ENCODE measurements around the gene ACTR3.

The ACTR3 gene

DNA sequence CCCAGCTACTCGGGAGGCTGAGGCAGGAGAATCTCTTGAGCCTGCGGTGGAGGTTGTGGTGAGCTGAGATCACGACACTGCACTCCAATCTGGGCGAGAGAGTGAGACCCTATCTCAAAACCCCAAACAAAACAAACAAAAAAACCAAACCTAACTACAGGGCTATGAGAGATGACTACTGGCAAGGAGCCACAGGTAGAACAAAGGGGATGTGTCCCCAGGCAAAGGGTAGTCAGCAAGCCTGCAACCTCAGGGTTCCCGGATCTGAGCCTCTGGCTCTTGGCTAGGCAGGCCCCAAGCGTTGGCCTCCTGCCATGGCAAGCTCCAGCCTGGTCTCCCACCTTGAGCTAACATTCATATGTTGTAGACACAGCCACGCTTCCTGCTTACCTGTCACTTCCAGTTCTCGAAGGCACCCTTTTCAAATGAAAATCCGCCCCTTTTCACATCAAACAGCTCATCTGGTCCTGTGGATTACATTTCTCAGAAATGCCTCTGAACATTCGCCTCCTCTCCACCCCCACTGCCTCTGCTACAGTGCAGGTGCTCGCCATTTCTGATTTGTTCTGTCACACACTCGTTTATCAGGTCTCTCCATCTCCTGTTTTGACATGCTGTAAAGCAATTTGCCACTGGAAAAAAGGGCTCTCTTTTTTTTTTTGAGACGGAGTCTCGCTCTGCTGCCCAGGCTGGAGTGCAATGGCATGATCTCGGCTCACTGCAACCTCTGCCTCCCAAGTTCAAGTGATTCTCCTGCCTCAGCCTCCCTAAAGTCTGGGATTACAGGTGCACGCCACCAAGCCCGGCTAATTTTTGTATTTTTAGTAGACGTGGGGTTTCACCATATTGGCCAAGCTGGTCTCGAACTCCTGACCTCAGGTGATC is 13.1 kb upstream of the ACTR3 start:
- peak; percentile 16 to 52 for DNase-seq (ENCODE audit: low read depth in 2 of 2)

DNA sequence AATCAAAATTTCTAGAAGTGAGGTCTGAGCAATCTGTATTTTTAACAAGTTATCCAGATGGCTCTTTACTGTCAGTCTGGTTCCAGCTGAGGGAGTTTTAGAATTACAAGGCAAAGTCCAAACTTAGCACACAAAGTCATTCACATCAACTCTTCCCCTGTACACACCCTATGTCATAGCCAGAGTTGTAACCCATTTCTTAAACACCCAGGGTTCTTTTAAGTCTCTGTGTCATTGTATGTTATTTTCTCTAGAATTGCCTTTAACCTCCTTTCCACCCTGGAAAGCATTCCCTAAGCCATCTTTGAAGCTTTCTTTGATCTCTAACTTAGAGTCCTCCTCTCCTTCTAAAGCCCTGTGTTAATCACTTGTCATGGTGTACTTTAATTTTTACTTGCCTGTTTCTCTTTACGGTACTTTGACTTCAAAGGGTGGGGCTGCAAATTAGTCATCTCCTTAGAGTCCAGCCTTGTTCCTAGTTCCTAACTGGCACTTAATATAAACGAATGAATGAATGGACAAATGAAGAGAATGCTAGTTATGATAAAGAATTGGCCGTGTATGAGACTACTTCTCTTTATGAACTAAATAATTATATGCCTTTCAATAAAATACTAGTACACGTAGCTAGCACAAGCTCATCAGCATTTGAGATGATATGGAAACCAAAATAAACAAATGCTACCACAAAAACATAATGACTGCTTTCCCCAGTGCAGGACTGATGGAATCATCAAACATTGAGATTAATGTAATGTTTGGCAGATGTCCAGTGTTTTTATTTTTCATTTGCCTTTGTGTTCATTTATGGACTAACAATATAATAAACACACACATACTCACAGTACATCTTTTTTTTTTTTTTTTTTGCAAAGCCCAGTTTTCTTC is 11.9 kb upstream of the ACTR3 start:
- no peak for DNase-seq (ENCODE audit: low read depth in 2 of 2)

DNA sequence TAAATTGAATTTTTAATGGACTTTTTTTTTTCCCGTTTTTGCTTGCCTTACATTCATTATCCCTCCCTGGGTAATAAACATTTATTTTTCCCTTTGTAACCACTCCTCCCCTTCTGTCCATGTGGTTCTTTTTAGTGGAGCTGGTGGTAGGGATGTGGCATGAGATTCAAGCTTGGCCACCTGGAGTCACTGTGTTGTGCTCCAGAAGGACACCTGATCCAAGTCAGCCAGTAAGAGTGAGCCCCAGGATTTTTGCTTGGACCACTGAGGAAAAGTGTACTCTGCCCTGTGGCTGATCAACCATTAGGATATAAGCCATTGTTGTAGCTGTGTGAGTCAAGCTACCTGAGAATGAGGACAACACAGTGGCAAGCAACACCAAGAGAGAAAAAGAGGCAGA is 11.1 kb upstream of the ACTR3 start:
- no peak for DNase-seq (ENCODE audit: low read depth in 2 of 2)

DNA sequence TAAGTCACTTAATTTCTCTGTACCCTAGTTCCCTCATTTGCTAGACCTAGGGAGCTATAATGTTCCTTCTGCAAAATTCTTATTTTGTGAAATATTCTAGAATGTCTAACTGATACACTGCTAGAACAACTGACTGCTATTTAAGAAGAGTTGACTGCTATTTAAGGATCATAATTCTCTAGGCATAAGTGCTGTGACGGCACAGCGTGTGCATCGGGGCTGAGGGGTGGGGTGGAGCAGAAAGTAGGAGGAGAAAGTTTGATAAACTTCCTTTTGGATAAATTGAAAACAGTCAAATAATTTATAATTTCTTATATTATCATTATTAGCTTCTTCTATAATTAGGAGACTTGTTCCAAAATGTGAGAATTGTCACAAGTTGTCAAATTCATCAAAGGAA is 10.4 kb upstream of the ACTR3 start:
- DNase-seq (ENCODE audit: low read depth in 2 of 2): no peak

DNA sequence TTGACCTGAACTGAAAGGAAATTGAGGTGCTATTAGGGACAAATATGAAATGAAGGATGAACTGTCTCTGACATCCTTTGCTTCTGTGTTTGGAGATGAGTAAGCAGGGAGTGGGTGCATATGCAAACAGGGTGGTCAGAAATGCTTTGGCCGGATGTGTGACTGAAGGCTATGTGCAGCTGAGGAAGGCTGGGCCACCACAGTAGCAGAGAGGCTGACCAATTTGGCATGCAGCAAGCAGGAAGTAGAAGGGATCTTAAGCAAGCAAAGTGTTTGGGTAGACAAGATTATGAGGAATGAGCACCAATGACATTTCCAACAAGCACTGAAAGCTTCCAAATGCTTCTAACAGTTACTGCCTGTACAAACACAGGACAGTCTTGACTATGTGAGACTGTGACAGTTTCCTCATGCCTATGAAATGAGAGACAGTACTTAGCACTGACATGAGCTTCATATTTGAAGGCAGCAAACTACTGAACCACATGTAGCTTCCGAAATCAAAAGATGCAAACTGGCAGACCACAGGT is 3.3 kb upstream of the ACTR3 start:
- DNase-seq (ENCODE audit: low read depth in 2 of 2): no peak

DNA sequence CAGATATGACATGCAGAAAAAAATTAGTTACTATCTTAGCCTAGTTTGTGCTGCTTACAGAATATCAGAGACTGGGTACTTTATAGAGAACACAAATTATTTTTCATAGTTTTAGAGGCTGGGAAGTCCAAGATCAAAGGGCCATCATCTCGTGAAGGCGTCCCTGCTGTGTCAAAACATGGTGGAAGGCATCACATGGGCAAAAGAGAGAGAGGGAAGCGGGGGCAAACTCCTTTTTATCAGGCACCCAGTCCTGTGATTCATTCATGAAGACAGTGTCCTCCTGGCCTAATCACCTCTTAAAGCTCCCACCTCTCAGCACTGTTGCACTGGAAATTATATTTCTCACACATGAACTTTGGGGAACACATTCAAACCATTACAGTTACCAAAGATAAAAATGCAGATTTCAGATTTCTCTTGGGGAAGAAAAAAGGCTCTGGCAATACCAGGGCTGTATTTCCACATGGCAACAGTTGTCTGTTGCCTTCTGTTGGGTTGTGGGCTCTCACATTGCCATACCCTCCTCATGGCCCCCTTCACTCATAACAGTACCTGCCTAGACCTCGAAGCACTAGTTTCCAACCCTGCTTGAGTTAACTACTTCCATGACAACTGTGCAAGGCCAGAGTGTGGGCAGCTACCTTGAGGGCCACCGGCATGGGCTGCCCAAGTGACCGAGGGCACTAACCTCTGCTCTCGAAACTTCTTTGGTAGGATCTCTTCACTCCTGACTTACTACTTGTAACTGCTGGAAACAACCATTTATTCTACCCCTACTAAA is 2.7 kb upstream of the ACTR3 start:
- no peak for DNase-seq (ENCODE audit: low read depth in 2 of 2)

DNA sequence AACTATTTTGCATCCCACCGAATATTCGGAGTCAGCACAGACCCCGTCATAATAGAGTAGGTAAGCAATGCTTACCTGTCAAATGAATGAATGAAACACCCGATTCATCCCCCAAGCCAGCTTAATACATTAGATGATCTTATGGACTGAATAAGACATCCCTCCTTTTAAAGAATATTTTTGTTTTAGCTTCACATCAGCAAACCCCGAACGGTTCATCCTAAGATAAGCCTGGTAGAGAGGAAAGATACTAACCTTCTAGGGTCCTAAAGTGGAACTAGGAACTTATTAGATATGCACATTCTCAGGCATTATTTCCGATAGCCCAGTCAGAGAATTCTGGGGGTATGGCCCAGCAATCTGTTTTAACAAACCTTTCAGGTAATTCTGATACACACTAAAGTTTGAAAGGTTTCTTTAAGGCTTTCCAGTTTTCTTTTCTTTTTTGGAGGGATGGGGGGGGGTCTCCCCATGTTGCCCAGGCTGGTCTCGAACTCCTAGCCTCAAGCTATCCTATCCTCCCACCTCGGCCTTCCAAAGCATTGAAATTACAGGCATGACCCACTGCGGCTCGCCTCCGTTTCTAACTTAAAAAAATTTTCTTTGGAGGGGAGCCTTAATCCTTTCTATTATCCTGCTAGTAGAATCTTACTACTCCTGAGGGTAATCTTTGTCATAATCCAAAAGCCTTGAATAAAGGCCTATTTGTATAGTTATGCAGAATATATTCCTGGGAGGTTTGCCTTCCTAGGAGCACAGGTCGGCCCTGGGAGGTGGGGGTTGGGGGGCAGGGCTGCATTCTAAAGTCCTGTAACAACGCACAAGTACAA is 1.0 kb upstream of the ACTR3 start:
- DNase-seq (ENCODE audit: low read depth in 2 of 2): no peak

DNA sequence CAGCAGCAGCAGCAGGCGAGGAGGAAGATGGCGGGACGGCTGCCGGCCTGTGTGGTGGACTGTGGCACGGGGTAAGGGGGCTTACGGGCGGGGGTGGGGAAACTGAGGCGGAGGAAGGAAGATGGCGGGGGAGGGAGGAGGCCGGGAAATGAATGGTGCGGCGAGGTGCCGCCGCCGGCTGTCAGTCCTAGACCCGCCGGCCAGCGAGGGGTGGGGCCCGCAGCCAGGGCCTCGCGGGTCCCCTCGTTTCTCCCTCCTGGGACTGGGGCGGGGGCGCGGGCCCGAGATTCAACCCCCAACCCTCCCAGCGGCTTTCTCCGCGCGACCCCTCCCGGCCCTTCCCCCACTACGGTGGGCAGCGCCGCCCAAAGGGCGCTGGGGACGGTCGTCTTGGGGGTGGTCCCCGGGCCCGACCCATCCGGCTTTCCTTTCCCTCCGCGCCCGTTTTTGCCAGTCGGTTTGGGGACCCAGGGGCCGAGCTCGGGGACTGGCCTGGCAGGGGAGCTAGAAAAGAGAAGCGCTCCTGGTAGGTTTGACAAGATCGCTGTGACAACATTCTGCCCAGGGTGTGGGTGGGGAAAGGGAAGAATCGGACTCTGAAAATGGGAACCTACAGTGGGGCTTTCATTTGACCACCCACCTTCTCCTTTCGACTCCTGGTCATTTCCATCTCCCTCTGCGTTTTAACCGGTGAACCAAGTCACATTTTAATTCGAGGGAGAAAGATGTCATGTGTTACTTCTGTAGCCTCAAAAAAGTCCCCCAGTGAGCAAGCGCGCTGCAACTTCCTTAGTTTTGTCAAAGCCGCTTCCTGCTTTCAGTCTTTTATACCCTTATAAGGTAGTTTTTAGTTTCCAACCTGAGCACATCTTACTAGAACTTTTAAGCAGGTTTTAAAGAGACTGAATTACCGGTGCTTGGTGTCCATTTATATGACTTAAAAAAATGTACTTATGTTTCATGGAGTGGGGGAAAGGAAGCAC is 655 bp downstream of the ACTR3 start:
- DNase-seq (ENCODE audit: low read depth in 2 of 2): peak; percentile 60 to 68

DNA sequence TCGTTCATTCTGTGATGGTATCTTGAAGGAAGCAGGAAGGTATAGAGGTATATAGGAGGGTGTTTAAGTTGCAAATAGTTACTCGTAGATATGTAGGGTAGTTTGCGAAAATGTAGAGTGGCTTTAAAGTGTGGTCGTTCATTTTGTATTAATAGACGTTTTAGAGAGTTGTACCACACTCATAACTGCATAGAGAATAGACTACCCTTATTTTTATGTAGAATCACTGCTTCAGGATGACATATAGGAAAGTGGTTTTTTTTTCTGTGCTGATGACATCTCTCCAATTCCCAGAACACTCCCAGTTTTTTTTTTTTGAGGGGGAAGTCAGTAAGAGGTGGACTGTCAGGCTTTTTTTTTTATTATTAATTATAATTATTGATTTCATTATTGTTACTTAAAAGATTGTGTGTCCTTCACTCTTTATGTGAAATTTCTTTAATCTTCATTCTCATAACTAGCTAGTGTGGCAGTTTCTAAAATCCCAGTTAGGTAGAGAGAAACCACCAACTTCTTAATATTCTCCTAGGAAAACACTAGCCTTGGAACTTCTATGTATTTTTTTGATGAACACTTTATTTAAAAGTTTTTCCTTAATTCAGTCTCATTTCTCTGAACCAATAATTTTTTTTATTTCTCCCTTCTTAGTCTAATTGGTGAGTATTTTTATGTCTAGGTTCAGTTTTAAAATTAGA is 1.5 kb downstream of the ACTR3 start:
- no peak for DNase-seq (ENCODE audit: low read depth in 2 of 2)

DNA sequence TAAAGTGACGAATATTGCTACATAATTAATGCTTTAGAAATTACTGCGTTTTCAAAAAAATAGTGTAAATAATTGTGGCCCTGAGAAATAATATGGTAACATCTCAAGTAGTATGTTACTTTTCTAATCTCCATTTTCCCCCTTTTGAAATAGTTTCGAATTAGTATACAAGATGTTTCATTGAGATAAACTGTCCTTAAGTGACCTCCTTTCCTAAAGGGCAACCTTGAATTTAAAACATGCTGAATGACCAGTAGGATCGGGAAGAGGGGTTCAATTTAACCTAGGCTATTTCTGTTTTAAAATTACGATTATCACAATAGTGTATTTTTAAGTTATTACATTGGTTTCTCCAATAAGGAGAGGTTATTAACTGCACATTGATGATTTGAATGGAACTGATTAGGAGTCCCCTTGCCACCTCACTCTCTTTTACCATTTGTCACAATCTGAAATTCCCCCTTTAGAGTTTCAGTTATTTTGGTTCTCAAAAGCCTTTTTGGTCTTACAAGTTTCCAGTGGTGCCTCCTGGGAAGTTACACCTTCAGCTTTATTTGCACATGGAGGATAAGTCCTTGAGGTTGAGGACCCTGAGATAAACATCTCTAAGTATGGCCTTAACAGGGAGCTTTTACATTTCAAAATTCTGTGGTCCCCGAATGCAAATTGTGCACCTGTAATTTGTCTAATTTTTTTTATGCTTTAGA is 2.3 kb downstream of the ACTR3 start:
- no peak for DNase-seq (ENCODE audit: low read depth in 2 of 2)

DNA sequence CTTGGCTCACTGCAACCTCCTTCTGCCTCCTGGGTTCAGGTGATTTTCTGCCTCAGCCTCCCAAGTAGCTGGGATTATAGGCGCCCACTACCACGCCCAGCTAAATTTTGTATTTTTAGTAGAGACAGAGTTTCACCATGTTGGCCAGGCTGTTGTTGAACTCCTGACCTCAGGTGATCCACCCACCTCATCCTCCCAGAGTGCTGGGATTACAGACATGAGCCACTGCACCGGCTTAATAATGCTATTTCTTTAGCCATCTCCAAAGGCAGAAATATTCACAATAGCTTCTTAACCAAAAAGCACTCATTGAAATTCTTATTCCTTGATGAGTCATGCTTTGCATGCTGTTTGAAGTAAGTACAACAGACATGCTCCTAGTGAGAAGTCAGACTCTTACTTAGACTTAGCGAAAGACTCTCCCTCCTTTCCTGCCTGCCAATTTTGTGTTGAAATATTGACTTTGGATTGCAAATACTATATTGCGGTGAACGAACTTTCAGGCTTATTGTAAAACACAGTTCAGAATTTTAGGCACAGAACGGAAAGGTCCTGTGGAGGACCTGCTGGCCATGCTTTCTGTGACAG is 4.4 kb downstream of the ACTR3 start:
- no peak for DNase-seq (ENCODE audit: low read depth in 2 of 2)

DNA sequence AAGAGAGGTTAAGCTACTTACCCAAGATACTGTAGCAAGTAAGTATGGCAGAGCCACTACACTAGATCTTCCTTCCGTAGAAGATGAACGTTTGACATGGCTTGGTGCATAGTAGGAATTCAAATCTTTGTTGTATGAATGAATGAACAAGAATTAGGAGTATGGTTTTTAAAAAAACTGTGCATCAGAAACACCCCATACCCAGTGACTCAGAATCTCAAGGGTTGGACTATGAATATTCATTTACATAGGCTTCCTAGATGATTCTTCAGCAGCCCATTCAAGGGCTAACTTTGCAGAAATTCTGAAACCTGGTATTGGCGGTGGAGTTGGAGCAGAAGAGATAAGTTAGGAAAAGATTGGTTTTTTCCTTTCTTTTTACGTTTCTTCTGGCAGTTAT is 5.4 kb downstream of the ACTR3 start:
- DNase-seq (ENCODE audit: low read depth in 2 of 2): no peak

DNA sequence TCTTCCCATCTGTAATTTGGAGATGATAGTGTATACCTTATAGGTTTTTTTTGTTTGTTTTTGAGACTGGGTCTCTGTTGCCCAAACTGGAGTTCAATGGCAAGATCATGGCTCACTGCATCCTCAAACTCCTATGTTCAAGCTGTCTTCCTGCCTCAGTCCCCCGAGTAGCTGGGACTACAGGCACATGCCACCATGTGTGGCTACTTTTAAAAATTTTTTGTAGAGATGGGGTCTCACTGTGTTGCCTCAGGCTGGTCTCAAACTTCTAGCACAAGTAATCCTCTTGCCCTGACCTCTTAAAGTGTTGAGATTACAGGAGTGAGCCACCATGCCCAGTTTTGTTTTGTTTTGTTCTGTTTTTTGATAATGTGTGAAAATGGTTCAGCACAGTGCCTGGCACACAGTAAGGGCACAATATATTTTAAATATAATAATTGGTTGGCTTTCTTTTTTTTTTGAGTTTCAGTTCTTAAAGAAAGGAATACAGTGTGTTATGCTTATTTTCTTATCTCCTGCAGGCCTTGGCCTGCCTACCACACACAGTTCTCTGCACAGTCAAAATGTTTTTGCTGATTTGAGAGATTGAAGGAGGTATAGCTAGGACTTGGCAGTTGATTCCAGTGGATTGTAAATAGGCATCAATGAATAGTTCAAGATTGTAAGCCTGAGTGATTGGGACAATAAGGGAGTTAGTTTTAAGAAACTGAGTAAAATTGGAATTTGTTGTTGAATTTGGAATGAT is 6.1 kb downstream of the ACTR3 start:
- no peak for DNase-seq (ENCODE audit: low read depth in 2 of 2)

DNA sequence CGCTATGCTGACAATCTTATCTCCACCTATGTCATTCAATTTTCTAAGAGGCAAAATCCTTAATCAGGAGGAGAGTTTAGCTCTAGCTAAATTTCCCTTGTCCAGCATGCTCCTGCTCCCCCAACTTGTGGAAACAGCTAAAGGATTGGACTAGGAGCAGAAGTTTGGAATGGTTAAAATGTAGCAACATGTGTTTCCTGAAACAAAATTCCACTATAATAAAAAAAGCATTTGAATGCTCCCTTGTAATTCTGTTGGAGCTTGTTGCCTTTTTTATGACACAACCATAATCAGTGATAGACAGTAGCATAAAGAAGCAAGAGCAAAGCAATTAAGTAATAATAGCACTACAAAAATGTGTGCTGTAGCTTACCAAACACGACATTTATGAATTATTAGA is 6.9 kb downstream of the ACTR3 start:
- DNase-seq (ENCODE audit: low read depth in 2 of 2): no peak

DNA sequence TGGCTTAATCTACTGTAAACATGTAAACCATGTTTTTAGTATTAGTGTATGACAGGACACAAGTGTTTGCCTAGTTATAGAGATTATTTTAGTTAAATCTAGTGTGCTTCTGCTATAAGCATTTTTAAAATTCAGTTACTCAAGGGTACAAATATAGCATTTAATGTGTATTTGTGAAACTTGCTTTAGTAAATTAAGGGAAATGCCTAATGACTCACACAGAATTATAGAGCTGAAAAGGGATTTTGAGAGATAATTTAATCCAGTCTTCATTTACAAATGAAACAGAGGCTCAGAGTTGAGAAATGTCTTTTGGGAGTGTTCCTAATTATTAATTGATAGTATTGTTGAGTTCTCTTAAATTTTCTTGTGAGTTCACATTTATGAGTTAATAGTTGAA is 8.2 kb downstream of the ACTR3 start:
- DNase-seq (ENCODE audit: low read depth in 2 of 2): no peak

DNA sequence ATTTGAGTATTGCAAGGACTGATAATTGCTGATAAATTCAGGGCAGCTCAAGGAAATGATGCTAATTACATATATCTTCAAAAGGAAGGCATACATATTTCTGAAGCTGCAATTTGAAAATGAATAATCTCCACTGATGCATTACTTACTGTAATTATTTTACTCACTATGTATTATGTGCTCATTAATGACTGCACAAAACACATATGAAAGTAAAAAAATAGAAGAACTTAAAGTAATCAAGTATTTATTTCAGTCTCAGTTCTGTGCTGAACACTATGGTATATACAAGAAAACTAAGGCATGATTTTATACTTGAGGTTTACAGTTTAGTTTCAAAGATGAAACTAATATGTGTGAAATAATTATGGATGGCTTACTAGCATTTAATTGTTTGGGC is 9.3 kb downstream of the ACTR3 start:
- no peak for DNase-seq (ENCODE audit: low read depth in 2 of 2)

DNA sequence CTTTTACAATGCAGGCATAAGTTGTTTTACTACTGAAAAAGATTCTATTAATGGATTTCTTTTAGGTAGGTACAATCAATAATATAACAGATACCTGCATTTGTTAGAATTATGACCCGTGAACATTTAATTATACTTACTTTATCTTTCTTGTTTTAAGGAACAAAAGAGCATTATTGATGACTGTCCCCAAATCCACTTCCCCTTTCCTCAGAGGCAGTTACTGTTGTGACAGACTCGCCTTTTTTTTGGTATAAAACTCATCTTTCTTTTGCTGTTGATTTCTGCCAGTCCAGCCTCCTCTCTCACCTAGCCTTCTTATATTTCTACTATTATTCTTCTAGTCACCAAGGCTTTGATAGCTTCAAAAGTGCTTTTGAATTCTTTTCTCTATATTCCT is 12.1 kb downstream of the ACTR3 start:
- no peak for DNase-seq (ENCODE audit: low read depth in 2 of 2)

Data from stimulated activated CD8-positive, alpha-beta memory T cell treated with anti-CD3 and anti-CD28 coated beads, Interleukin-2, amount 100 ng/mL, for 1 hour (primary cell).